Measurements from ENCODE around the gene FOXO6.

Gene FOXO6

DNA sequence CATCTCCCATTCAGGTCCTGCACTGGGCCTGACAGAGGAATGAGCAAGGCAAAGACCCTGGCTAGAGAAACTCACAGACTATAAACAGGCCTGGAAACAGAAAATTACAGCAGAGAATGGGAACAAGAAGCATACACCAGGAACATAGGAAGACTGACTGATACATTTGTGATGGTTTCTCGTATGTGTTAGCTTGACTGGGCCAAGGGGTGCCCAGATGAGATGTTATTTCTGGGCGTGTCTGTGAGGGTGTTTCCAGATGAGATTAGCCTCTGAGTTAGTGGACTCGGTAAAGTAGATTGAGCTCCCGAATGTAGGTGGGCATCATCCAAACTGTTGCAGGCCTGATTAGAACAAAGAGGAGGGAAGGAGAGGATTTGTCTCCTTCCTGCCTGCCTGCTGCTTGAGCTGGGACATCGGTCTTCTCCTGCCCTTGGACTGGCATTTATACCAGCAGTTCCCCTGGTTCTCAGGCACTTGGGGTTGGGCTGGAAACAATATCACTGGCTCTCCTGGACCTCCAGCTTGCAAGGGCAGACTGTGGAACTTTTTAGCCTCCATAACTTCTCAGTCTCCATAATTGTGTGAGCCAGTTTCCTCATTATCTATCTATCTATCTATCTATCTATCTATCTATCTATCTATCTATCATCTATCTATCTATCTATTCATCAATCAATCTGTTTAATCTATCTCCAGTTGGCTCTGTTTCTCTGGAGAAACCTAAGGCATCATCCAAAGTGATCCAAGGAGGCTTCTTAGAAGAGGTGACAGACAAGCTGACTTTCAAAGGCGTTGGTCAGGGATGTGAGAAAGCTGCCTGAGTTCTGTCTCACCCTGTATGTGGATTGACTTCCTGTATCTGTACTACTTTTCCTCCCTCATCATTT, 9.7 kb upstream of the FOXO6 start:
- no peak for DNase-seq (ENCODE audit: low read depth)

DNA sequence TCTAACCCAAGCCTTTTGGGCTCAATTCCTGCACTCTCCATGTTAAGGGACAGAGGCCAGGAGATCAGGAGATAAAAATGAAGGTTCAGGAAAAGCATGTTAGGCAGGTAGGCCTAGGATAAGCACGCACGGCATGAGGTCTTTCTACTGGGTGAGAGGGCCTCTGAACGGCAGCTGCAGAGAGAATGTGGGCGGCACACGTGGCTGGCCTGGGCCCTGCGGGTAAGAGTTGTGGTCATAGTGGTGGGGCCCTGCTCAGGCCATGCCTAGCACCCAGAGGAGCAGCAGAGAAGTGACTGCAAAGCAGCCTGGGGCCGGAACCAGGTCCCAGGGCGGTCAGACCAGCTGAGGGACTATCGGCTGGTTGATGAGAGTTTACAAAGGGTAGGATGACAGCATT, 7.5 kb upstream of the FOXO6 start:
- no peak for DNase-seq (ENCODE audit: low read depth)

GRCh38 chr1:41354956-41355355, 6.3 kb upstream of the FOXO6 start:
- DNase-seq (ENCODE audit: low read depth): no peak

DNA sequence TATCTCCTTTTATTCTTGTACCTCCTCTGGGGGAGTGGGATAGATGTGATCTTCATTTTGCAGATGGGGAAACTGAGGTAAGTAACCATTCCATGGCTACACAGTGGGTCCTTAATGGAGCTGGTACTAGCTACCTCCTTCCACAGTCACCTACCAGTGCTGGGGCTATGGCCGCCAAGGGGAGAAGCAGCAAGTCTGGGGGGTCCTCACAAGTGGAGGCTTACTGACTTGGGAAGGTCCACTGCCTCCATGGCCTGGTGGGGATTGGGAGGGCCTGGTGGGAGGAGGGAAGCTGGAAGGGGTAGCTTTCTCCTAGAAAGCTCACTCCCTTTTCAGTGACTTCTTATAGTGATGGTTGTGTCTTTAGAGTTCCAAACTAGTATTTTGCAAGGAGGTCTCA, 5.9 kb upstream of the FOXO6 start:
- no peak for DNase-seq (ENCODE audit: low read depth)

DNA sequence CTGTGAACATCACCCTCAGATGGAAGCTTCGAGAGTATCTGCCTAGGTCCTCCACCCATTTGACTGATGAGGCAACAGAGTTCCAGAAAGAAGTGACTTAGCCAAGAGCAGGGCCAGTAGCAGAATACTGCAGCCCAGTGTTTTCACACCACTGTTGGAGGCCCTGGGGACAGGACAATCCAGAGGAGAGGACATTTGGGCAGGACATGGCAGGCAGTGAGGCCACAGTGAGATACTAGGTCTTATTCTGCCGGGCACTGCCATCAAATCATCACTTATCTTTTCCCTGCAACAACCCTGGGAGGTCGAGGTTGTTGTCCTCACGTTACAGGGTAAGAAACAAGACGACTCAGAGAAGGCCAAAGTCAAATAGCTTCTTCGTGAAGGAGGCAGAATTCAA, 5.5 kb upstream of the FOXO6 start:
- DNase-seq (ENCODE audit: low read depth): no peak

GRCh38 chr1:41356752-41357151, 4.5 kb upstream of the FOXO6 start:
- DNase-seq (ENCODE audit: low read depth): no peak

DNA sequence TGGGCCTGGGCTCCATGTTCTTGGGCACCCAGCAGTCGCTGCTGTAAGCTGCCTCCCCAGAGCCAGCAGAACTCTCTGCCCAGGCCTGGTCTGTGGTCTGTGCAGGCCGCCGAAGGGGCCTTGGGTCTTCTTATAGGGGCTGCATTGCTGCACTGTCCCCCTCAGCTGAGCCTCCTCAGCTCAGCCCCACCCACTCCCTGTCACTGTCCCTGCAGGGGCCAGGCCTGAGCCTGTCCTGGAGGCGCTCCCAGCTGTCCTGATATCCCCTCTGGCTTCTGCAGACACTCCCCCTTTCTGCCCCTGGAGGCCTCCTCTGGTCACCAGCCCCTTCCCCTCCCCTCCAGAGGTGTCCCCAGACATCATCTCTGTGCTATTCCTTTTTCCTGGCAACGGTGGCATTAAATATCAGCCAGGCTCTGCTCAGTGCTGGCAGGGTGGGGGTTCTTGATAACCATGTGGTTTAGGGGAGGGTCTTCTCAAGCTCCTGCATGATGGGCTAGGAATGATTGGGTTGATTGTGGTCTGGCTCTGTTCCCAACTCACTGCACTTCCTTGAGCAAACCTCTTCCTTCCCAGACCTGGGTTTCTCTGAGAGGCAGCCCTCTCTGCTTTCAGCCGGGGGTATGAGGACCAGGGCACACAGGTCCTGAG, 3.7 kb upstream of the FOXO6 start:
- no peak for DNase-seq (ENCODE audit: low read depth)

GRCh38 chr1:41358131-41359021, 2.9 kb upstream of the FOXO6 start:
- DNase-seq (ENCODE audit: low read depth): no peak

DNA sequence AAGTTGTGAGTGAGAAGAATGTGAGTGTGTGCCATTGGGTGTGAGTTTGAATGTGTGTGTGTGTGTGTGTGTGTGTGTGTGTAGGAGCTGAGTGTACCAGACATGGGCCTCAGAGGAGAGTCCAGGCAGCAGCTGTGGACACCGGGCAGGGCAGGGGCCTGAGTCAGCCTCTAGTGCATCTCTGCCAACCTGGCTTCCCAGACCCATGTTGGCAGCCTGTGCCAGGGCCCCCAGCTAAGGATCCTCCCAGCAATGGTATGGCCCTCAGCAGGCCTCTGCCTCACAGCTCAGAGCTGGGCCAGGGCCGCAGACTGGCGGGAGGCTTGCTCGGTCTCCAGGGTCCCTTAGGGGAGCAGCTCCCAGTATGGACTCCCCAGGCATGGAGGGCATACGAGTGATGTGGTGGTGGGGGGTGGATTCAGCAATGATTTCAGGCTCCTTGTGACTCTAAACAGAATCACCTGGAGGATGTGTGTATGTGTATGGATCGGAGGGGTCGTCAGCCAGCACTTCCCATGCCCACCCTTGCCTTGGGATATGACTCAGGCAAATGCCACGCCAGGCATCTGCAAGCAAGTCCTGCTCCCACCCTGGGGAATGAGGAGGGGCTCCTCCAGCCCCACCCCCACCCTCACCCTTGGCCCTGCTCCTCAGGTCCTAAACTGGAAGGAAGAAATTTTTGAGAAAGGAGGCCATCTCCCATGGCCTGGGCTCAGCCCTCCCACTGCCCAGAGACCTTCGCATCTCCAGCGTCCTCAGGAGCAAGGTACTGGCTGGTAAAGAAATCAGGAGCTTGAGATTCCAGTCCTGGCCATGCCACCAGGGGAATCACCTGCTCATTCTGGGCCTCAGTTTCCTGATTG, 1.8 kb upstream of the FOXO6 start:
- no peak for DNase-seq (ENCODE audit: low read depth)

GRCh38 chr1:41360074-41360785, 1.0 kb upstream of the FOXO6 start:
- DNase-seq (ENCODE audit: low read depth): no peak

DNA sequence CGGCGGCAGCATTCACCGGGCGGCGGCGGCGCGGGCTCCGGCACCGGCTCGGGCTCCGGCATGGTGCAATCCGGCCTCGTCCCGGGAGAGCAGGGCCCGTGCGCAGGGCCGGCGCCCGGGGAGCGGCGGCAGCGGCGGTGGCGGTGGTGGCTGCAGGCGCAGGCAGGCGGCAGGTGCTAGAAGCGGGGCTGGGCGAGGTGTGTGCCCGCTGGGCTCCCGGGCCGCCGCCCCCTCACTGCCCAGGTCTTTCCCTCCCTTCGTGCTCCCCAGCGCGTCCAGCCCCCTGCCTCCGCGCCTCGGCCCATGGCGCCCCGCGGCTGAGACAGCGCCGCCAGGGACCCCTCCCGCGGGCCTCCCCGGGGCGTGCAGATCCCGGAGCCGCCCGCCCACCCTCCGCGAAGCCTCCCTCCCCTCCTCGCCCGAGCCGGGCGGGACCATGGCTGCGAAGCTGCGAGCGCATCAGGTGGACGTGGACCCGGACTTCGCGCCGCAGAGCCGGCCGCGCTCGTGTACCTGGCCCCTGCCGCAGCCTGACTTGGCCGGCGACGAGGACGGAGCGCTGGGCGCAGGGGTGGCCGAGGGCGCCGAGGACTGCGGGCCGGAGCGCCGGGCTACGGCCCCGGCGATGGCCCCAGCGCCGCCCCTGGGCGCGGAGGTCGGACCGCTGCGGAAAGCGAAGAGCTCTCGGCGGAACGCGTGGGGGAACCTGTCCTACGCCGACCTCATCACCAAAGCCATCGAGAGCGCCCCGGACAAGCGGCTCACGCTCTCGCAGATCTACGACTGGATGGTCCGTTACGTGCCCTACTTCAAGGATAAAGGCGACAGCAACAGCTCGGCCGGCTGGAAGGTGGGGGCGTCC, 492 bp downstream of the FOXO6 start:
- DNase-seq (ENCODE audit: low read depth): no peak

DNA sequence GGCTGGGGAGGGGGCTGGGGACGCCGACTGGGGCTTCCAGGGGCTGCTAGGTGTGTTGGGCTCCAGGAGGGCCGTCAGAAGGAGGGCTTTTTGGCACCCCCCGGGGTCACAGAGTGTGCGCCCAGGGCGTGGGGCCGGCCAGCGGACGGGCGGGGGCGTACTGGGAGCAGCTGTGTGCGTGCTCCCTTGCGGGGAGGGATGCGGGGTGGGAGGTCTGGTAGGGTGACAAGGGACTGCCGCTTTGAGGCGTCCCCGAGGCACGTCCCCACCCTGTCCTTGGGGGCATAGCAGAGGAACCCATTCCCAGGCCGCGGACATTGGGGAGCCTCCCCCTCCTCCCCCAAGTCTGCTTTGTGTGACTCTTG, 1.1 kb downstream of the FOXO6 start:
- DNase-seq (ENCODE audit: low read depth): no peak

- DNase-seq (ENCODE audit: low read depth): no peak
Measured at GRCh38 chr1:41362749-41363590, 1.7 kb downstream of the FOXO6 start.

DNA sequence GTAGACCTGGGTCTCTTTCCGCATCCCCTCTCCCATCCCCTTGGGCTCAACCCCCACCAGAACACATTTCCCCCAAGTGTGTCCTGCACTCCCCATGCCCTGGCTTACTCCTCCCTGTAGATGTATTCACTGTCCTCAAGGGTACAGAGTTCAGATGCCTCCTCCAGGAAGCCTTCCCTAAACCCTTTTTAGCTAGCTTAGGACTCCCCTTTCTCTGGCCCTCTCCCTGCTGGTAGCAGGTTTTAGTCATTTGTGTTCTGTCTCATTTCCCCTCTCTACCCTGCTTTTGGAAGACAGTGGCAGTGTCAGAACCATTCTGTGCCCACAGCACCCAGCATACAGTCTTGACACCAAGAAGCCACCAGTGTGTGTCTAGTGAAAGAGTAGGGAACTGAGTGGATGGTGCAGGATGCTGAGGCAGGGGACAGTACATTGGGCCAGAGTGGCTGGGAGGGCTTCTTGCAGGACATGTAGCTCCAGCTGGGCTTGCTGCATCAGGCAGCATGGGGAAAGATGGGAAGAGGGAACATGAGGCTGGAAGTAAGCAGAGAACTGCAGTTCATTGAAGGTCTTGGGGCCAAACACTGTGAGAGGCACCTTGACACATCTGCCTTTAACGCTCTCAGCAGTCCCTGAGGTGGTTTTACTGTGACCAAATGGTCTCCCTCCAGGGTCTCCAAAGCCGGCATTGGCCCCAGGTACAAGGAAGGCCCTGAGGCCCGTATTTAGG, 2.5 kb downstream of the FOXO6 start:
- no peak for DNase-seq (ENCODE audit: low read depth)

DNA sequence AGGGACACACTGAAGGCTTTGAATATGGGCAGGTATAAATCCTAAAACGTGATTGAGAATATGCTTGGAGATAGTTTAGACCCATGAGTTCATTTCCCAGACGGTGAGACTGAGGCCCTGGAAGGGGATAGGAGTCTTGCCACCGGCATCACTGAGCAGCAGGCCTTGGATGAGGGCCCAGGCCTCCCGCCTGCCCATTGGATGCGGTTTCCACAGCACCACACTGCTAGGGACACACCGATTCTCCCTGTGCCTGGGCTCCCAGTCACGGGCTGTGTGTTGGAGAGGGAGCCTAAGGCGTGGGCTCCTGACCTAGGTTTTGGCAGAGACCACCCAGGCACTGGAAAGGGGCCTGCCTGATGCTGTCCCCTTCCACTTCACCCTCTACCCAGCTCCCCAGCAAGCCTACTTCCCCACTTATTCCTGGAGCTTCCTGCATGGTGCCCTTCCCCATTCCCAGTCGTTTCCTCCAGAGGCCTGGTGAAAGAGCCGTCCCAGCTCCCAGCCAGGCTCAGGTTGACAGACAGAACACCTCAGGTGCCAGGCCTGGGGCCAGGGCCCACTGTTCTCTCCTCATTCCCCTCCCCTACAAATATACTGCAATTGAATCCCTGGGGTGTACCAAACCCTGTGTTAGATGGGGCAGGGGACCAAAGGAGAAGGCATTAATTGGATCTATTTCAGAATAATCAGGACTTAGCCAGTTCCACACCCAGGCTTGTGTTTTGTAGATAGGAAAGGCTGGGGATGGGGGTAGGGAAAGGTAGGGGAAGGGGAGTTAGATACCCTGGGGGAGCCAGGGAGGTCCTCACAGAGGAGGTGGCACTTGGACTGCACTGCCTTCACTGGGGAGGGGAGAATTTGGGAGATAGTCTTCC, 3.4 kb downstream of the FOXO6 start:
- DNase-seq (ENCODE audit: low read depth): no peak

GRCh38 chr1:41365320-41365633, 4.0 kb downstream of the FOXO6 start:
- no peak for DNase-seq (ENCODE audit: low read depth)

DNA sequence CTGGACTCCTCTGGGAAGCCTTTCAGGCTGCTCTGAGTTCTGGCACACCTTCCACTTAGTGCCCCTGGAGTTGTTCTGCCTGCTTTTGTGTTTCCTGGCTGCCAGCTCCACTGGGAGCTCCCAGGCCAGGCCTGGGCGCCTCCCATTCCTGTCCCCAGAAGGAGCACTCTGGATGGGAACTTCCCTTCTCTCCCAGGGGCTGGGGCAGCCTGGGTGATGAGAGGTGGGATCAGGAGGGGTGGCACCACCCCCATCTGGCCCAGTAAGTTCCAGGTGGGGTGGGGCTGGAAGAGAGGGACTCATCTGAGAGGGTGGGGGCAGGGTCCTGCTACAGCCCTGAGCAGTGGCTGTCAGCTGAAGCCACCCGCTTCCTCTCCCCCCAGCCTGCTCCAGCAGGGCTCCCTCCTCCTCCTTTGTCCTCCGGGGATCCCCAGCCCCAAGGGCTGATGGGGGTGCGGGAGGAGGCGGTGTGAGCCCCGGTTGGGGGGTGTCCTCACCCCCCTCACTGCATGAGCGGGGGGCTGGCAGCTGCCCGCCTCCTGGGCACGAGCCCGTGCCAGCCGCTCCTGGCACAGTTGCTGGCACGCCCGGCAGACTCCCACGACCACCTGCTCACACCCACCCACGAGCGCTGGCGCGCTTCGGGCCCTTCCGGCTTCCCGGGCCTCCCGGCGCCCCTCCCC, 4.7 kb downstream of the FOXO6 start:
- DNase-seq (ENCODE audit: low read depth): no peak
